ENCODE data around the gene SPATA24. TPM values are rescaled to one million over a fixed set of nuclear protein-coding genes. Genes with fewer than 3 reads are reported as not detected.

Gene SPATA24
- polyA plus RNA-seq, 3 donors: 1.6 to 3.5 (median 3.2) TPM

GRCh38 chr5:139430015-139430414, 26.1 kb upstream of the SPATA24 start:
- no peak overlapping the region for H3K4me3 ChIP-seq (replicated peaks in 1 of 3; ENCODE audit: low read depth in 2 of 3, low read length in 3 of 3)
- Mint-ChIP-seq H3K27ac (no peak overlapping the region), H3K4me1 (no peaks in the 10 kb centered on the region), H3K36me3 (peaks cover 0 to 4% of the 10 kb centered on the region in 2 donors), H3K27me3 (ENCODE audit: low read depth in 3 of 3) (no peaks in the 10 kb centered on the region), H3K9me3 (no peaks in the 10 kb centered on the region), H3K4me3 (no peak overlapping the region)
- WGBS (ENCODE audit: insufficient coverage): no CpG with 5 or more reads among the region's 2 CpGs
- no peaks in the 10 kb centered on the region for H3K9me3 ChIP-seq (replicated peaks in 1 of 2; ENCODE audit: control insufficient read depth in 1 of 2, insufficient read depth in 1 of 2, low read length in 2 of 2)
- no peak overlapping the region for H3K27ac ChIP-seq (ENCODE audit: low read depth in 1 of 2, low read length in 2 of 2)
- no peak for TF ChIP-seq CTCF (IDR thresholded peaks at IDR 0.05)
- no peaks in the 10 kb centered on the region for H4K20me1 ChIP-seq (ENCODE audit: insufficient read depth, low read length)
- no peaks in the 10 kb centered on the region for H3K36me3 ChIP-seq (replicated peaks in 1 of 2; ENCODE audit: control insufficient read depth in 1 of 2, insufficient read depth in 2 of 2, low read length in 2 of 2)
- H3K4me2 ChIP-seq (replicated peaks; ENCODE audit: extremely low read depth, low read length, poor library complexity, severe bottlenecking): no peak overlapping the region
- H3K27me3 ChIP-seq (ENCODE audit: control insufficient read depth in 2 of 2, insufficient read depth in 2 of 2, low read length in 2 of 2): no peaks in the 10 kb centered on the region
- intact Hi-C loops (cut with micrococcal nuclease): no loop called here
- H3K4me1 ChIP-seq (ENCODE audit: control insufficient read depth in 1 of 2, insufficient read depth in 2 of 2, low read length in 2 of 2): no peaks in the 10 kb centered on the region
- H3K79me2 ChIP-seq (ENCODE audit: insufficient read depth, low read length): no peaks in the 10 kb centered on the region
- no peak overlapping the region for H2AFZ ChIP-seq (ENCODE audit: insufficient read depth, low read depth, low read length, poor library complexity, severe bottlenecking)
- H3K9ac ChIP-seq (ENCODE audit: insufficient read depth, low read length, poor library complexity, severe bottlenecking): no peak overlapping the region
- DNase-seq: no peak

GRCh38 chr5:139426203-139426885, 22.5 kb upstream of the SPATA24 start:
- Histone ChIP-seq H3K27ac (ENCODE audit: low read depth in 1 of 2, low read length in 2 of 2) (no peak overlapping the region), H3K9ac (ENCODE audit: insufficient read depth, low read length, poor library complexity, severe bottlenecking) (no peak overlapping the region), H3K79me2 (ENCODE audit: insufficient read depth, low read length) (no peaks in the 10 kb centered on the region), H3K4me2 (replicated peaks; ENCODE audit: extremely low read depth, low read length, poor library complexity, severe bottlenecking) (no peak overlapping the region), H3K27me3 (ENCODE audit: control insufficient read depth in 2 of 2, insufficient read depth in 2 of 2, low read length in 2 of 2) (no peaks in the 10 kb centered on the region), H3K4me1 (ENCODE audit: control insufficient read depth in 1 of 2, insufficient read depth in 2 of 2, low read length in 2 of 2) (no peaks in the 10 kb centered on the region), H4K20me1 (ENCODE audit: insufficient read depth, low read length) (no peaks in the 10 kb centered on the region), H3K4me3 (replicated peaks in 1 of 3; ENCODE audit: low read depth in 2 of 3, low read length in 3 of 3) (no peak overlapping the region), H3K36me3 (replicated peaks in 1 of 2; ENCODE audit: control insufficient read depth in 1 of 2, insufficient read depth in 2 of 2, low read length in 2 of 2) (no peaks in the 10 kb centered on the region), H3K9me3 (replicated peaks in 1 of 2; ENCODE audit: control insufficient read depth in 1 of 2, insufficient read depth in 1 of 2, low read length in 2 of 2) (no peaks in the 10 kb centered on the region), H2AFZ (ENCODE audit: insufficient read depth, low read depth, low read length, poor library complexity, severe bottlenecking) (no peak overlapping the region)
- intact Hi-C loops (cut with micrococcal nuclease): no loop called here
- Mint-ChIP-seq H3K4me1 (peaks cover 4% of the 10 kb centered on the region), H3K27me3 (ENCODE audit: low read depth in 3 of 3) (no peaks in the 10 kb centered on the region), H3K9me3 (no peaks in the 10 kb centered on the region), H3K27ac (no peak overlapping the region), H3K4me3 (no peak overlapping the region), H3K36me3 (peaks cover 0 to 8% of the 10 kb centered on the region in 2 donors)
- no peak for TF ChIP-seq CTCF (IDR thresholded peaks at IDR 0.05)
- DNase-seq: no peak
- WGBS (ENCODE audit: insufficient coverage): 83% methylated on average over 5 of the region's 8 CpGs

Data from CD14-positive monocyte (primary cell).